Erythroblast (primary cell): ENCODE data around the gene SMIM30.

Experiments
- GATA1 ChIP-seq: IDR thresholded peaks from 2 replicates; pipeline ENCODE4 v1.6.1; 2011; ENCODE audit warnings: low read depth, mild to moderate bottlenecking, control low read depth, low read length, moderate library complexity
- POLR2A ChIP-seq: IDR thresholded peaks from 2 replicates; pipeline ENCODE4 v1.6.1; 2011; ENCODE audit warnings: mild to moderate bottlenecking, low read length

DNA sequence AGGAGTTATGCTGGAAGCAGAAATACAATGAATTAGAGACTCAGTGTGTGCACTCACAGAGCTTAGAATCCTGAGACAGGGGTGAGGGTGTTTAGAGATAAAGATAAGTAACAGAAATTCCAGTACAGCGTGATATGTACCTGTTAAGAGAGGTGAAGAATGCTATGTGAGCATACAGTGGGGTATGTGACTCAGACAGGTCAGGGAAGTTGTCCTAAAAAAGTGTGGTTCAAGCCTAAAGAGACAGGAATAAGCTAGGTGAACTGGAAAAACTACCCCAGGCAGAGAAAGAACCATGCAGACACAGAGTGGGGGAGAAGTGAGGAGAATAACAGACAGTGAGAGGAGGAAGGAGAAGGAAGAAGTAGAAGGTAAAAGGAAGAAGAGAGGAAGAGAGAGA lies 8.6 kb downstream of the SMIM30 start:
- TF ChIP-seq POLR2A (no peak), GATA1 (no peak)
